OCI-LY7 (cell line): Measurements from ENCODE around the gene KRT17.
"Not testable (repeated sequence)": the region's sequence is repeated elsewhere in the genome, so short reads cannot be mapped to it uniquely, and the experiment has no call there.

ENCODE experiments used
- EZH2phosphoT487 ChIP-seq: fragments of 200-600 bp; sonication (generic); IDR thresholded peaks from 2 replicates; pipeline ENCODE4 v1.6.1; 2018; ENCODE audit warnings: low read depth, borderline replicate concordance, mild to moderate bottlenecking, mixed run types, antibody characterized with exemption, low read length, moderate library complexity, mixed read lengths
- TF ChIP-seq, protein P1 (sequence below): fragments of 200-600 bp; sonication (generic); conservative IDR thresholded peaks from 2 replicates; pipeline ENCODE4 v1.5.1; 2014; ENCODE audit warnings: mild to moderate bottlenecking, antibody characterized with exemption, low read length, moderate library complexity, mixed read lengths

- TF ChIP-seq, protein P1, sequence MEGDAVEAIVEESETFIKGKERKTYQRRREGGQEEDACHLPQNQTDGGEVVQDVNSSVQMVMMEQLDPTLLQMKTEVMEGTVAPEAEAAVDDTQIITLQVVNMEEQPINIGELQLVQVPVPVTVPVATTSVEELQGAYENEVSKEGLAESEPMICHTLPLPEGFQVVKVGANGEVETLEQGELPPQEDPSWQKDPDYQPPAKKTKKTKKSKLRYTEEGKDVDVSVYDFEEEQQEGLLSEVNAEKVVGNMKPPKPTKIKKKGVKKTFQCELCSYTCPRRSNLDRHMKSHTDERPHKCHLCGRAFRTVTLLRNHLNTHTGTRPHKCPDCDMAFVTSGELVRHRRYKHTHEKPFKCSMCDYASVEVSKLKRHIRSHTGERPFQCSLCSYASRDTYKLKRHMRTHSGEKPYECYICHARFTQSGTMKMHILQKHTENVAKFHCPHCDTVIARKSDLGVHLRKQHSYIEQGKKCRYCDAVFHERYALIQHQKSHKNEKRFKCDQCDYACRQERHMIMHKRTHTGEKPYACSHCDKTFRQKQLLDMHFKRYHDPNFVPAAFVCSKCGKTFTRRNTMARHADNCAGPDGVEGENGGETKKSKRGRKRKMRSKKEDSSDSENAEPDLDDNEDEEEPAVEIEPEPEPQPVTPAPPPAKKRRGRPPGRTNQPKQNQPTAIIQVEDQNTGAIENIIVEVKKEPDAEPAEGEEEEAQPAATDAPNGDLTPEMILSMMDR = not testable (repeated sequence)
- TF ChIP-seq EZH2phosphoT487 = not testable (repeated sequence)
Measured at GRCh38 chr17:41610061-41610517, 14.3 kb downstream of the KRT17 start.
